Cardiac fibroblast (primary cell): Measurements from ENCODE around the gene THAP10.

Experiments used
- DNase-seq, 2 donors: peaks; one replicate each; pipeline versions ENCODE4 v3.0.0 to v3.0.0-alpha.2; 2010; ENCODE audit warnings: low read depth in 2 of 2
- H3K4me3 ChIP-seq, 2 donors: replicated peaks in 1 of 2; 1 replicate in 1 of 2; 2 replicates in 1 of 2; pipeline ENCODE4 v1.5.1; 2011; ENCODE audit warnings: low read depth in 2 of 2, low read length in 2 of 2, mild to moderate bottlenecking in 2 of 2, moderate library complexity in 1 of 2
- TF ChIP-seq, protein P1 (sequence below): IDR thresholded peaks from one replicate; pipeline ENCODE4 v1.5.1; 2011; ENCODE audit warnings: low read depth, mild to moderate bottlenecking, low read length, inconsistent platforms

The THAP10 gene

DNA sequence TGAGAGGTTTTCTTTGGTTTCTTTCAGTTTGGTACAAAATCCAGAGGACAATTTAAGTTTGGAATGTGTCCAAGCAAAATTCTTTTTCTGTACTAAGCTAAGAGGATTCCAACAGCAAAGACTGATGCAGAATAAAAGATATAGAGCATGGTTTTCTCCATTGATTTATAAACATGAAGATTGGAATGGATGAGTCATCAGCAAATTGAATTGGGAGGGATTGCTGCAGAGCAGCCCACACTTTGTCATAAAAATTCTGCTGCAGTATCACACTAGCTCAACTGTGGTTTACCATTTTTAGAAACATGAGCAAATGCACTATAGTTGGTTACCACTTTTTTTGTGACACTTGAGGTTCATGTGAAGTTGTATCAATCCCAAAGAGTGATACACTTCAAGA is 22.2 kb downstream of the THAP10 start:
- peak; percentile 59 to 69 for DNase-seq
- H3K4me3 ChIP-seq, result no peak overlapping the region
- TF ChIP-seq, protein P1, sequence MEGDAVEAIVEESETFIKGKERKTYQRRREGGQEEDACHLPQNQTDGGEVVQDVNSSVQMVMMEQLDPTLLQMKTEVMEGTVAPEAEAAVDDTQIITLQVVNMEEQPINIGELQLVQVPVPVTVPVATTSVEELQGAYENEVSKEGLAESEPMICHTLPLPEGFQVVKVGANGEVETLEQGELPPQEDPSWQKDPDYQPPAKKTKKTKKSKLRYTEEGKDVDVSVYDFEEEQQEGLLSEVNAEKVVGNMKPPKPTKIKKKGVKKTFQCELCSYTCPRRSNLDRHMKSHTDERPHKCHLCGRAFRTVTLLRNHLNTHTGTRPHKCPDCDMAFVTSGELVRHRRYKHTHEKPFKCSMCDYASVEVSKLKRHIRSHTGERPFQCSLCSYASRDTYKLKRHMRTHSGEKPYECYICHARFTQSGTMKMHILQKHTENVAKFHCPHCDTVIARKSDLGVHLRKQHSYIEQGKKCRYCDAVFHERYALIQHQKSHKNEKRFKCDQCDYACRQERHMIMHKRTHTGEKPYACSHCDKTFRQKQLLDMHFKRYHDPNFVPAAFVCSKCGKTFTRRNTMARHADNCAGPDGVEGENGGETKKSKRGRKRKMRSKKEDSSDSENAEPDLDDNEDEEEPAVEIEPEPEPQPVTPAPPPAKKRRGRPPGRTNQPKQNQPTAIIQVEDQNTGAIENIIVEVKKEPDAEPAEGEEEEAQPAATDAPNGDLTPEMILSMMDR, result no peak

DNA sequence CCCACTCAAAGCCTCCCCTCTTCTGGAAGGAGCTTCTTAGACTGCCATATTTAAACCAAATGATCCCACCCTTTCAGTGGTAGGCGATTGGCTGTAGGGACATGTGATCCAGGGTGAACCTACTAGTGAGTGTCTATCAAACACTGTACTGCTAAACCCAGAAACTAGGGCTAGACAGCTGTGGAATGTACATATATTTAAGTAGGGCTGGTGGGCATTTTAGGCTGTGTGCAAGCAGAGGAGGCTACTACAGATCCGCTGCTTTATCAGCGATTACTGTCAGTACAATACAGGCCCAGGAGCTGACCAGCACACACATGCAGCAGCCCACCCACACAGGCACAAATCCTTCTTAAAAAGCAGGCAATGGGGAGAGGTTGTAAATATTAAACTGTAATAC is 22.9 kb downstream of the THAP10 start:
- no peak for DNase-seq
- TF ChIP-seq, protein P1, result no peak
- H3K4me3 ChIP-seq, result no peak overlapping the region

DNA sequence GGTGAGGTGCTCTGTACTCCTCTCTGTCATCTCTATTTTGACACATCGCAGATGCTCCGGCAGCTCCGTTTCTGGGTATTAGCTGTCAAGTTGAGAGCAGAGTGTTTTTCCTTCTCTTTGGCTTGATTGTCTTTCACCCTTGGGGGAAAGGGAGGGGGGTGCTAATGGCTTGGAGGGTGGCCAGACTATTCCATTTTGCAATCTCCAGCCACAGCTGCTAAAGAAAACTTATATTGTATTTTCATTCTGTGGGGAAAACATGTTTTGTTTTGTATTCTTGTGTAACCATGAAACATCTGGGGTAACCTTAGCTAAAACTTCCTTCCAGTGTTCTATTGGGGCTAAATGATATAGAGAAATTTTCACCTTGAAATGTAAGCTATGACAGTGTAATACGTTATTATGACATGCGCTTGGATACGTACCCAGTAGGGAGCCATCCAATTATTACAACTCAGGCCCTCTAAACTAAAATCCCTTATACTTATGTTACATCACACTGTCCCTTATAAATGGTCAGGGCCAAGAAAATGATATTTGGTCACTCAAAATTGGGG is 24.2 kb downstream of the THAP10 start:
- no peak overlapping the region for H3K4me3 ChIP-seq
- TF ChIP-seq, protein P1, result no peak
- peak; percentile 86 to 93 for DNase-seq

DNA sequence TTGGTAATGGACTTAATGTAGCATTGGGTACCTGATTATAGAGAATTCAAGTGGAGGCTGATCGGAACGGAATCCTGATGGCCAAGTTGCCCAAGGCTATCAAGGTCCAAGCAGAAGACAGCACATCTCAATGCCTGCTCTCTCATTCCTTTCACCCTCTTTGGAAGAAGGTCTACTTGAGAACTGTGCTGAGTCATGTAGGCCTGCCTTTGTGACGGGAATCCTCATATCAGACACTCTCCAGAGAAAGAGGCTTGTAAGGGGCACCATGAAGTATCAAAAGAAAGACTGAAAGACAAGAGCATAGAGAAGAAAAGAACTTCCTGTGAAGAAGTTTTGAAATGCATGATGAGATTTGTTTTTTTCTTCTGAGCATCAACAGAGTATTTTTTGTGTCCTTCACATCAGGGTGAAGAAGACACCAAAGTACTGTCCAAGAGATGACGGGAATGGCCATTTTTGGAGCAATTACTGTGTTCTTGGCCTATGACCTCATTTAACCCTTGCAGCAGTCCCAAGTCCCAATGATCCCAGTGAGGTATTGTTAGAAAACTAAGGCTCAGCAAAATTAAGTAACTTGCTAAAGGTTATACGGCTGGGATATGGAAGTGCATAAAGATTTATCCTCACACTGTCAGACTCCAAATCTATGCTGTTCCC is 25.1 kb downstream of the THAP10 start:
- no peak overlapping the region for H3K4me3 ChIP-seq
- peak; percentile 44 to 60 for DNase-seq
- TF ChIP-seq, protein P1, result no peak

DNA sequence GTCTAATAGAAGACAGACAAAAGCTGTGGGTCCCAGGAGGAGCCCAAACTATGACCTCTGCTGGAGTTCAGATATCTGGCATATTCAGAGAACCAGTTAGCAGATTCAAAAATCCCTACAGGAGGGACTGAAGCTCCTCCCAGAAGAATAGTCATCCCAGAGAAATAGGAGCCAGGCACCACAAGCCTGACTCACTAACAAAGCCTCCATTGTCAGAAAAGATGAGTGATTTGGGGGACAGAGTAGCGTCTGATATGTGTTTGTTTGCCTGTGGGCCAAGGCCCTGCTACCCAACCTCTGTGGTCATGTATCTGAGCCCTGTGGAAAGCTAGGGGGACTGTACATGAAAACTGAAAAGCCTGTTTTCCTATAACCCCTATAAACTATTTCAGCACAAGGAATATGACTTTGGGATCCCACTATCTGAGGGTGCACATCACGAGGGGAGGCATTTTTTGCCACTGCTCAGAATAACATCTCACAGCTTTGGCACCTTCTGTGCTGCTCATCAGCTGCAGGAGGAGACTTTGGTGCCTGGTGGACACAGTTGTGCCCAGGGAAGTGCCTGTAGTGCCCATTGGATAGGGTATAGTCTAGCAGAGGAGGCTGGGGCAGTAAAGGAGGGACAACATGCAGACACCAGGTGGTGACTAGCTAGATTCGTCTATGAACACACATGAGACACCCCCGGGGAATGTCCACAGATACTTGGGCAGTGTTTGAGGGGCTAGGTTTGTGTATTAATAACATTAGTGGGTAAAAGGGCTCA is 28.6 kb downstream of the THAP10 start:
- no peak overlapping the region for H3K4me3 ChIP-seq
- peak; percentile 76 to 86 for DNase-seq
- TF ChIP-seq, protein P1, result no peak

DNA sequence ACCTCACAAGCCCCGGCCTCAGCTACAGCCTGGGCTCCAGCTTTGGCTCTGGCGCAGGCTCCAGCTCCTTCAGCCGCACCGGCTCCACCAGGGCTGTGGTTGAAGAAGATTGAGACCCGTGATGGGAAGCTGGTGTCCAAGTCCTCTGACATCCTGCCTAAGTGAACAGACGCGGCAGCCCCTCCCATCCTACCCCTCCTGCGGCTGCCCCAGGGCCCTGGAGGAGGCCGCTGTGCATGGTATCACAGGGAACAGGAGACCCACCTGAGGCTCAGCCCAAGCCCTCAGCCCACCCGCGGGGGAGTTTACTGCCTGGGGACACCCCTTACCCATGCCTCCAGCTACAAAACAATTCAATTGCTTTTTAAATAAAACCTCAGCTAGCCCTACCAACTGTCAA is 32.2 kb downstream of the THAP10 start:
- no peak overlapping the region for H3K4me3 ChIP-seq
- TF ChIP-seq, protein P1, result no peak
- DNase-seq, result no peak
